HG02970 (cell line): ENCODE measurements around the gene MAPK10.

Experiments used
- ATAC-seq: cut with Tn5 transposase; IDR thresholded peaks from one replicate; pipeline ENCODE4 v1.9.1; 2021; ENCODE audit warnings: mild to moderate bottlenecking, moderate library complexity, moderate number of reproducible peaks; ENCODE audit not compliant: unreplicated experiment, low FRiP score

MAPK10 gene

DNA sequence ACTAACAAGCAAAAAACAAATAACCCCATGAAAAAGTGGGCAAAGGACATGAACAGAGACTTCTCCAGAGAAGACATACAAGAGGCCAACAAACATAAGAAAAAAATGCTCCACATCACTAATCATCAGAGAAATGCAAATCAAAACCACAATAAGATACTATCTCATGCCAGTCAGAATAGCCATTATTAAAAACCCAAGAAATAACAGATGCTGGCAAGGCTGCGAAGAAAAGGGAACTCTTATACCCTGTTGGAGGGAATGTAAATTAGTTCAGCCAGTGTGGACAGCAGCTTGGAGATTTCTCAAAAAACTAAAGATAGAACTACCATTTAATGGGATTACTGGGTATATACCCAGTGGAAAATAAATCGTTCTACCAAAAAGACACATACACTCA is 79.6 kb downstream of the MAPK10 start:
- ATAC-seq, result no peak

GRCh38 chr4:86279293-86279960 is 80.4 kb downstream of the MAPK10 start:
- no peak for ATAC-seq

DNA sequence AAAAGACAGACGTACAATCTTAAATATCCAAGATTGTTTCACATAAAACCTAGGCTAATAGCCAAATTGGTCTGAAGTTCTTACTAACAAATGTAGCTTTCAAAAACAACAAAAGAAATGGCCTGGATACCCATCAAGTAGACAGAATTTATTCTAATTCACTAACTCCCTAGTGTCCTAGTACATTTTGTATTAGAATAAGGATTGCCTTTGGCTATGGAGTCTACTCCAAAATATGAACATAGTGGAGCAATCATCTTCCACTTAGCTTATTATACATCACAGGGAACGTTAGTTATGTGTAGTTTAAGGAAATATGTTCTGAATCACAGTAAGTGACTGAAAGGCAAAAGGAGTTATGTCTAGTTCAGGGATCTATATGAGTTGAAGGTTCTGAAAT is 81.7 kb downstream of the MAPK10 start:
- no peak for ATAC-seq

- no peak for ATAC-seq
Observed at GRCh38 chr4:86274642-86275041, 85.2 kb downstream of the MAPK10 start.

GRCh38 chr4:86272669-86273068 is 87.2 kb downstream of the MAPK10 start:
- no peak for ATAC-seq

DNA sequence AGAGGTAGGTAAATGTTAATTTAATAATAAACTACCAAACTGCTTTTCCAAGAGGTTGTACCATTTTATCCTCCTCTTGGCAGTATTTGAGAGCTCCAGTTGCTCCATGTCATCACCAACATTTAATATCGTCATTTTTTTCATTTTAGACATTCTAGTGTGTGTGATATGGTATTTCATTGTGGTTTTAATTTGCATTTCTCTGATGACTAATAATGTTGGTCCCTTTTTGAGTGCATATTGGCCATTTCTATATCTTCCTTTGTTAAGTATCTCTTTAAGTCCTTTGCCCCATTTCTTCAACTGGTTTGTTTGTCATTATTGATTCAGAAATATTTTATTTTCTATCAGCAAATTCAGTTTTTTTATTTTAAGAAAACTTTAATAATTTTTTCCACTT is 88.8 kb downstream of the MAPK10 start:
- ATAC-seq, result no peak

DNA sequence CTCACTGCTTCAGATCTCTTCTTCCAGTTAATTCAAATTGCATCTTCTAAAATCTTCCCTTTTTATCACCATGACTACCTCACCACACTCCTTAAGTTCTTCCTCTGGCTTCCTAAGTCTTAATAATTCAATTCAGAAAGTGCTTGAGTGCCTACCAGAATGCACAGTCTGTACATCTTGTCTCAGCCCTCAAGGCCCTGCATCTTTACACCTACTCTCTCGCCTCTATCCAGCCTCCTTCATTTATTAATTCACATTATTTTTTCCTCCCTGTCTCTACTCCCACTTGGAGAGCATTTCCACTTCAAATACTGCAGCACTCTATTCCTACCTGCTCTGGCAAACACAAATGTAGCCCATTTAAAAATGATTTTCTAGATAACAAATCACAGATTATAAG is 90.5 kb downstream of the MAPK10 start:
- no peak for ATAC-seq

DNA sequence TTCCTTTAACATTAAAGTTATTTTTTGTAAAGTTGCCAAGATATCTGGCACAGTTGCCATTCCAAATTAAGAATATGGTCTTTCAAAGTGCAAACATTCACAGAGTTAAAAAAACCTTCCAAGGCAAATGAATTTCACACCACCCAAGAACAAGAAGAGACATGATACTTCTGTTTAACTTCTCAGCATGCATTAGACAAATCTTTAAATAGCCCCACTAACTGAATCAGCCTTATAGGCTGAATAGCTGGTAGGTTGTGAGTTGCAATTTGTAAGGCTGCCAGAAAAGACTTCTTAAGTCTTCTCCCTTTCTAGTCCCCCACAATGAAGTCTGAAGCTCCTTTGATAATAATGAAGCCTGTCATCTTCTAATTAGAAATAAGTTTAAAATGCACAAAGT is 95.6 kb downstream of the MAPK10 start:
- no peak for ATAC-seq

DNA sequence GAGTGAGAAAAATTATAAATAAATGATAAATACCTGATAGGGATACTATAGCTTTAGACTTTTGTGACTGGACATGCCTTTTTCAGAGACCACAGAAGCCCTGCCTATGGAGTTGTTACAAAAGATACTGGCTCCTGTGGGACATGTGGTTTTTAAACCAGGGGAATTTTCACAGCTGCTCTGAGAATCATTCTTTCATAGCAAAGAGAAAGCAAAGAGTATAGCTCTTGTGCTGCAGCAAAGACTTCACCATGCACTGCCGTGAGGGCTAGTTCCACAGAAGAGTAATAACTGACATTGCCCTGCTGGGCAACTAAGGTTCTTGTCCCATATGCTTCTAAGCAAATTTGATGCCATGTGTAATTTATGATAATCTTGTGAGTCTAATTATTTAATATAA is 98.2 kb downstream of the MAPK10 start:
- no peak for ATAC-seq

DNA sequence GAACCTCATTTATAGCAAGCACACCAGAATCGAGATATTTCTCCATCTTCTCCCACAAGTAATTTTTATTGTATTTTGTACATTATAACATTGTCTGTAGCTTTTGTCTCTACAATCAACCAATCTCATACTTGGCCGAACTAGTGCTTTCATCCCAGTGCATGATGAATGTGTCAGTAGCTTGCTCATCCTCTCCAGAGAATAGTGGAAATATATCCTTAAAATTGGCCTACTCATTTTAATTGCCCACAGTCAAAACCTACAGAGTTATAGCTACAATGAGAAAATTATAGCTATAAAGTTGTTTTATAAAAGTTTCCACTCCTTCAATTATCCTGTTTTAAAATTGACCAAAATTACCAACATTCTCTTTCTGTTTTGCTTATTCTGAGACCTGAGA is 103.8 kb downstream of the MAPK10 start:
- no peak for ATAC-seq

DNA sequence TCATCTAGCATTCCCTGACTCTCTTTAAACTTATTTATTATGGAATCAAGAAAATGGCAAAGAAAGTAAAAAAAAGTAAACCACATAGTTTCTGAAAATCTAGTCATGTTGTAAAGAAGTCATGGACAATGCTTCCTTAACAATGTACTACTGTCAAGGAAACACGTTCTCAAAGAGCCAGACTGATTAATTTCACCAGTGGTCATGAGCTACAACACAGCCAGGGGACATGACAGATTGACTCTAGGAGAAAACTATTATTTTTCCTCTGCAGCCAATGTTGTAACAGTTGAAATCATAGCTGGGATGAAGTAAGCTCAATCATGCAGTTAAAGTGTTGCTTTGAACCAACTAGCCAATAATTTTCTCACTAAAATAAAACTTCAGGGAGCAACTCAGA is 109.2 kb downstream of the MAPK10 start:
- no peak for ATAC-seq

DNA sequence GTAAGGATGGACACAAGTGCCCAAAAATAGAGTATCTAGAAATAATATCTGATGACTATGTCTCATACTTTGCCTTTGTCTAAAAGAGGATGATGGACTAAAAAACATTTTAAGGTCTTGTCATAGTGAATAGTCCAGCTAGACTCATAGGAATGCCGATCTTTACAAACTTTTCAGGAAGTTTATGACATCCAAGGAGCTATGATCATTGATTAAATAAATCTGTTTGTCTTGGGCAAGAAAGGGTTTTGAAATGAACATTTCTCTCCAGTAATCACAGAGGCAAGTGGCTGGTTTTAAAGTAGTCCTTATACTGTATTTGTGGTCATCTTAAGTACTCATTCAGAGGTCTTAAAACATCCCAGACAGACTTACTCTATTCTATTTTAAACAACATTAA is 109.8 kb downstream of the MAPK10 start:
- ATAC-seq, result no peak

- ATAC-seq, result no peak
Observed at GRCh38 chr4:86249074-86249473, 110.8 kb downstream of the MAPK10 start.

DNA sequence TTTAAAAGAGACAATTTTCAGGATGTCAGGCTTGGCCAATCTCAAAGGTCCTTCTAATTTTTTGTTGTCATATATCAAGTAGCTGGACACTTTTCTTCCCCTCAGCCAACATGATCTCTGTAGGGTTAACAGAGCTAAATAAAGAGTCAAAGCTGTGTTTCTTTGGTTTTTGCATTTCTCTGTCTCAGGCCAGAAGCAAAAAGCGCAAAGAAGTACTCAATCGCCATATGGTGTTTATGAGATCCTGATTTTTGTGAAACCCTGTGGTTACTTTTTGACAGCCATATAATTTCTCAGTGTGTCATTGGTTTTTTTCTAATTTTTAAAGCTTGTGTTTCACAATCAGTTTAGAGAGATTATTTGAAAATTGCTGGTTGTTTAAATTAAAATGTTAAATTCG is 111.9 kb downstream of the MAPK10 start:
- ATAC-seq, result no peak

DNA sequence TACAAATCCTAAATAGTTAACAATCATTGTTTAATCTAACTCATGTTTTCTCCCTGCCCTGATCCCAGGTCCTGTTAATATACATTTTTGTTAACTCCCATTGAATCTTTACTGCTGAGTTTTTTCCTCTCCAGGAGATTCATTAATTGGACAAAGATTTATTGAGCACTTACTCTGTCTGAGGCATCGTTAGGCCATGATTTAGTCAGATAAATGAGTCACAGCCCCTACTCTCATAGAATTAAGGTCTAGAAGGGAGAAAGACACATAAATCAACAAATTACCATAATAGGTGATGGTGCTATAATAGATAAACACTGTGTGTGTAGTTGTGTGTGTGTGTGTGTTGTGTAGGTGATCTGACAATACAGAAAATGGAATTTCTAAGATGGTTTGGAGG is 112.5 kb downstream of the MAPK10 start:
- ATAC-seq, result no peak

DNA sequence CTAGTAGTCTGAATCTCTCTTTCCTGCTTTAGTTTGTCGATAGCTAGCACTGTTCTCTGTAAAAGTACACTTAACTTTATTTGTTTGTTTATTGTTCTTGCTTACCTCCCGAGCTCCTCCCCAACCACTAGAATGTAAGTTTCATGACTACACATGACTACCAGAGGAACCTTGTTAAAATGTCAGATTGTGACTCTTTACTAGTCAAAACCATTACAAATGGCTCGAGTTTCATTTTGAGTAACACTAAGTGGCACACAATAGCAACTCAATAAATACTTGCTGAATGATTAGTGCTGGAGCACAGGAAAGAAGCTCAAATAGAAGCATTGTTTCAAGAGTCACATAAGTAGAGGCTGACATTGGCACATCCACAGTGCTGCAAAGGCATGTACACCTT is 116.1 kb downstream of the MAPK10 start:
- ATAC-seq, result no peak

DNA sequence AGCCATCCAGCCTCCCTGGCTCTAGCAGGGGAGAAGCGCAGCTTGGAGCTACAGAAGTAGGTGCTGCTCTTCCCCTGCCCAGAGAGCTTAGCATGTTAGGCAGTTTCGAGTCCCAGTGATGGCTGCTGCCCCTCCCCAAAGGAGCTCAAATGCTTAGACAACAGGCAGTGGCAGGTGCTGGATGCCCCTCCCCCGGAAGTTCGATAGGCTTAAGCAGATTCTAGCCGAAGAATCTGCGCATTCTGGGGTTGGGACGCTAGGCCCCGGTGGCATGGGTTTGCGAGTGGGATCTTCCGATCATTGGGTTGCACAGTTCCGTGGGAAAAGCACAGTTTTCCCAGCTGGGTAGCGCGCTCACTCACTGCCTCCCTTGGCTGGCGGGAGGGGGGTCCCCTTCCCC is 117.2 kb downstream of the MAPK10 start:
- ATAC-seq, result no peak

DNA sequence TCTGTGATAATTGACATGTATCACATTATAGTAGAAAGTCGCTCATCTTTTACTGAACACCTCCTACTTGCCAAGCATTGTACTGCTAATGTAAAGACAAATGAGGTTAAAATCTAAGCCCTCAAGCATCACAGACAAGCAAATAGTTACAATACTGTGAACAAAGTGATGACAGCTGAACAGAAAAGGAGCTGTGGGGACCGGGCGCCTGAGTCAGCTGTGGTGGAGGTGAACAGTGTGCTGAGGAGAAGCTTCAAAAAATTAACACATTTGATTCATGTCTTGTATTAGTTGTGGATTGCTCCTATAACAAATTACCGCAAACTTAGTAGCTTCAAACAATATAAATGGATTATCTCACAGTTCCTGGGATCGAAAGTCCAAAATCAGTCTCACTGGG is 124.3 kb downstream of the MAPK10 start:
- no peak for ATAC-seq

DNA sequence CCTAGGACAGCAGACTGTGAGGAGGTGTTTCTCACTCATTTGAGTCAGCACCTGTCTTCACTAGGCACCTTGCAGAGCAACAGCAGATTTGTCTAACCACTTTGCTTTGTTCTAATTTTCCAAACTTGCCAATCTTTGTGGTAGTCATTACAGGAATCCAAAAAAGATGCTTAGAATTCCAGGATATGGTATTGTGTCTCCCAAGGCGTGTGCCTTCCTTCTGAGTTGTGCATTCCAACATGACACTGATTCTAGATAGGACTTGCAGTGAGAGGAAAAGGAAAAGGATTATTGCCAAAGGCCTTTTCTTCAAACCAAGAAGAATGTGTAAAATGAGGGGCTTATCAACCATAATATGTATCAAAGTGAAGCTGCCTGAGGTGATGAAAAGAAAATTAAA is 126.2 kb downstream of the MAPK10 start:
- no peak for ATAC-seq

DNA sequence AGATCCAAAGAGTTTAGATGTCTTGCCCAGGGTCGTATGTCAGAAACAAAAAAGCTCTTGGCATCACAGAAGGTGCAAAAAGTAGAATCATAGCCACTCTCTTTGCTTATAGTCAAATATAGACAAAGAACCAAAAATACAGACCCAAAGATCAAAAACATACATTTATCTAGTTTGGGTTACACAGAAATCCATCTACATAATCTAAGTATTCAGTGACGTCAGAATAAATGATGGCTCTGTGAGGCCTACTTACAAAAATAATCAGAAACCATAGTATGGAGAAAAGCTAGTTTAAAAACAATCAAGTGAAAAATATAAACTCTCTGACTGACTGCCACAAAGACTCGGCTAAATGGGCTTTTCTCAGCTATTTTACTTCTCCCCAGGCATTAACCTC is 126.8 kb downstream of the MAPK10 start:
- ATAC-seq, result no peak

GRCh38 chr4:86223472-86223871 is 136.4 kb downstream of the MAPK10 start:
- peak; percentile 74 for ATAC-seq

DNA sequence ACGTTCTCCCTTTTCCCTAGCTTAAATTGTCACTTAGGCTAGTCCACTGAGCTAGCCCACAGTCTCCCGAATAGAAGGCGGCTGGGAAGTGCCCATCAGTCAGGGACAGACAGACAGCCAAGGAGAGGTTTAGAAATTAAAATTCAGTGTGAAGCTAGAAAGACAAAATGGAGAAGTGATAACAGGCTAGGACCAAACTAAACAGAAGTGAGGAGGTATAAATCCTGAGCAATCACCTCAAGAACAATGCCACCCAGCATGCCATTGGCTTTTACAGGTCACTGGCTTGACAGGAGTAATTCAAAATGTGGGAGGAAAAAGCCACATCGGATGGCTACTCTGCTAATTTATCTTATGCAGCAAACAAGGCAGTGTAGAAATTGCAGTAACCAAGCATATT is 138.9 kb downstream of the MAPK10 start:
- no peak for ATAC-seq

- ATAC-seq, result no peak
Observed at GRCh38 chr4:86220121-86220520, 139.7 kb downstream of the MAPK10 start.
